Esophagus squamous epithelium (tissue), 4 donors: ENCODE results near the gene RUFY4.
"Not testable (repeated sequence)": the region's sequence is repeated elsewhere in the genome, so short reads cannot be mapped to it uniquely, and the experiment has no call there.

Experiments used
- POLR2A ChIP-seq, 4 donors: fragments of 450-650 bp; IDR thresholded peaks; one replicate each; pipeline ENCODE4 v1.6.1; 2017; ENCODE audit warnings: antibody characterized with exemption in 4 of 4, mild to moderate bottlenecking in 4 of 4, moderate library complexity in 3 of 4
- TF ChIP-seq, protein P1 (sequence below), 6 experiments: fragments of 450-650 bp in 4 of 6; fragments of 200-600 bp in 2 of 6; sonication (generic) in 2 of 6; IDR thresholded peaks; one replicate each; pipeline ENCODE4 v1.5.1; 2016 to 2019; ENCODE audit warnings: antibody characterized with exemption in 6 of 6, mild to moderate bottlenecking in 4 of 6, moderate library complexity in 4 of 6

- TF ChIP-seq, protein P1, sequence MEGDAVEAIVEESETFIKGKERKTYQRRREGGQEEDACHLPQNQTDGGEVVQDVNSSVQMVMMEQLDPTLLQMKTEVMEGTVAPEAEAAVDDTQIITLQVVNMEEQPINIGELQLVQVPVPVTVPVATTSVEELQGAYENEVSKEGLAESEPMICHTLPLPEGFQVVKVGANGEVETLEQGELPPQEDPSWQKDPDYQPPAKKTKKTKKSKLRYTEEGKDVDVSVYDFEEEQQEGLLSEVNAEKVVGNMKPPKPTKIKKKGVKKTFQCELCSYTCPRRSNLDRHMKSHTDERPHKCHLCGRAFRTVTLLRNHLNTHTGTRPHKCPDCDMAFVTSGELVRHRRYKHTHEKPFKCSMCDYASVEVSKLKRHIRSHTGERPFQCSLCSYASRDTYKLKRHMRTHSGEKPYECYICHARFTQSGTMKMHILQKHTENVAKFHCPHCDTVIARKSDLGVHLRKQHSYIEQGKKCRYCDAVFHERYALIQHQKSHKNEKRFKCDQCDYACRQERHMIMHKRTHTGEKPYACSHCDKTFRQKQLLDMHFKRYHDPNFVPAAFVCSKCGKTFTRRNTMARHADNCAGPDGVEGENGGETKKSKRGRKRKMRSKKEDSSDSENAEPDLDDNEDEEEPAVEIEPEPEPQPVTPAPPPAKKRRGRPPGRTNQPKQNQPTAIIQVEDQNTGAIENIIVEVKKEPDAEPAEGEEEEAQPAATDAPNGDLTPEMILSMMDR (IDR thresholded peaks at IDR 0.05), result not testable (repeated sequence)
- not testable (repeated sequence) for TF ChIP-seq POLR2A (IDR thresholded peaks at IDR 0.05)
These were observed 24.5 kb upstream of the RUFY4 start for GRCh38 chr2:218044599-218044998.
